HG03565 (cell line): ENCODE data around the gene FRK.
"Not testable (repeated sequence)": the region's sequence is repeated elsewhere in the genome, so short reads cannot be mapped to it uniquely, and the experiment has no call there.

Experiments
- ATAC-seq: cut with Tn5 transposase; IDR thresholded peaks from one replicate; pipeline ENCODE4 v1.9.1; 2021; ENCODE audit warnings: mild to moderate bottlenecking, moderate library complexity; ENCODE audit not compliant: unreplicated experiment

Gene FRK

GRCh38 chr6:115894426-115894992 is 166.2 kb downstream of the FRK start:
- ATAC-seq = no peak

- no peak for ATAC-seq
Measured at GRCh38 chr6:115891750-115892149, 168.9 kb downstream of the FRK start.

GRCh38 chr6:115891111-115891669 is 169.5 kb downstream of the FRK start:
- peak; percentile 99 for ATAC-seq

GRCh38 chr6:115890238-115890637 is 170.5 kb downstream of the FRK start:
- no peak for ATAC-seq

- ATAC-seq = not testable (repeated sequence)
Measured at GRCh38 chr6:115888687-115889470, 171.8 kb downstream of the FRK start.

- ATAC-seq = no peak
Measured at GRCh38 chr6:115887891-115888290, 172.8 kb downstream of the FRK start.

- peak; percentile 39 for ATAC-seq
Measured at GRCh38 chr6:115885636-115886366, 174.9 kb downstream of the FRK start.

GRCh38 chr6:115882771-115883170 is 177.9 kb downstream of the FRK start:
- no peak for ATAC-seq

GRCh38 chr6:115882174-115882573 is 178.5 kb downstream of the FRK start:
- no peak for ATAC-seq
